SU-DHL-6 (cell line): ENCODE data around the gene SYPL2.
"Not testable (repeated sequence)": the region's sequence is repeated elsewhere in the genome, so short reads cannot be mapped to it uniquely, and the experiment has no call there.

Experiments used
- EZH2phosphoT487 ChIP-seq: fragments of 200-600 bp; sonication (generic), shearing (Covaris generic); conservative IDR thresholded peaks from 2 replicates; pipeline ENCODE4 v1.6.1; 2018; ENCODE audit warnings: mild to moderate bottlenecking, antibody characterized with exemption, low read length, moderate library complexity, mixed read lengths
- TF ChIP-seq, protein P1 (sequence below): fragments of 200-600 bp; sonication (generic); IDR thresholded peaks from one replicate; pipeline ENCODE4 v1.5.1; 2017; ENCODE audit warnings: antibody characterized with exemption, mild to moderate bottlenecking, low read length, moderate library complexity; ENCODE audit not compliant: insufficient read depth, poor library complexity, severe bottlenecking

DNA sequence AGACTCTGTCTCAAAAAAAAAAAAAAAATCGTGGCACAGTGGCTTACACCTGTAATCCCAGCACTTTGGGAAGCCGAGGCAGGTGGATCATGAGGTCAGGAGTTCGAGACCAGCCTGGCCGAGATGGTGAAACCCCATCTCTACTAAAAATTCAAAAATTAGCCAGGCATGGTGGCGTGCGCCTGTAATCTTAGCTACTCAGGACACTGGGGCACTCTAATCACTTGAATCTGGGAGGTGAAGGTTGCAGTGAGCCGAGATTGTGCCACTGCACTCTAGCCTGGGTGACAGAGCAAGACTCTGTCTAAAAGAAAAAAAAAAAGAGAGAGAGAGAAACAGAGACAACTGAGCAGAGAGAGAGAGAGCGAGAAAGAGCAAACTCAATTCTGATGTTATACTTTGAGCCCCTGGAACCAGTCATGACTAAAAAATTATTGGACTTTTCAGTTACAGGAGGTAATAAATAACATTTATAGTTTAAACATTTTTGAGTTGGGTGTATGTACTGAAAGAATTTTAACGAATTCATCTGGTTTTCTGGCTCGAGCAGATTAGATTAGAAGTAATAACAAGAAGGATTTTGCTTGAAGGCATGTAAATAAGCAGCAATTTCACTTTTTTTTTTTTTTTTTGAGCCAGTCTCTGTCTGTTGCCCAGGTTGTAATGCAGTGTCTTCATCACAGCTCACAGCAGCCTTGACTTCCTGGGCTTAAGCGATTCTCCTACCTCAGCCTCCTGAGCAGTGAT lies 20.2 kb upstream of the SYPL2 start:
- TF ChIP-seq, protein P1, sequence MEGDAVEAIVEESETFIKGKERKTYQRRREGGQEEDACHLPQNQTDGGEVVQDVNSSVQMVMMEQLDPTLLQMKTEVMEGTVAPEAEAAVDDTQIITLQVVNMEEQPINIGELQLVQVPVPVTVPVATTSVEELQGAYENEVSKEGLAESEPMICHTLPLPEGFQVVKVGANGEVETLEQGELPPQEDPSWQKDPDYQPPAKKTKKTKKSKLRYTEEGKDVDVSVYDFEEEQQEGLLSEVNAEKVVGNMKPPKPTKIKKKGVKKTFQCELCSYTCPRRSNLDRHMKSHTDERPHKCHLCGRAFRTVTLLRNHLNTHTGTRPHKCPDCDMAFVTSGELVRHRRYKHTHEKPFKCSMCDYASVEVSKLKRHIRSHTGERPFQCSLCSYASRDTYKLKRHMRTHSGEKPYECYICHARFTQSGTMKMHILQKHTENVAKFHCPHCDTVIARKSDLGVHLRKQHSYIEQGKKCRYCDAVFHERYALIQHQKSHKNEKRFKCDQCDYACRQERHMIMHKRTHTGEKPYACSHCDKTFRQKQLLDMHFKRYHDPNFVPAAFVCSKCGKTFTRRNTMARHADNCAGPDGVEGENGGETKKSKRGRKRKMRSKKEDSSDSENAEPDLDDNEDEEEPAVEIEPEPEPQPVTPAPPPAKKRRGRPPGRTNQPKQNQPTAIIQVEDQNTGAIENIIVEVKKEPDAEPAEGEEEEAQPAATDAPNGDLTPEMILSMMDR: not testable (repeated sequence)
- TF ChIP-seq EZH2phosphoT487: not testable (repeated sequence)
